NCI-H524 treated with DMSO at 0.1 percent for 48 hours (cell line): ENCODE measurements around the gene TAS2R42.

Experiments
- DNase-seq: peaks from one replicate; lab custom pipeline; 2025; lab: John Stamatoyannopoulos, UW

Gene TAS2R42

GRCh38 chr12:11186837-11187236 is at the start of gene TAS2R42:
Gene TAS2R42, minus strand, starts transcription at chr12:11186937. Its CDS starts 0 bp downstream, at chr12:11186937.
- DNase-seq: no peak

GRCh38 chr12:11233532-11233931 is 46.8 kb upstream of the TAS2R42 start:
- no peak for DNase-seq

DNA sequence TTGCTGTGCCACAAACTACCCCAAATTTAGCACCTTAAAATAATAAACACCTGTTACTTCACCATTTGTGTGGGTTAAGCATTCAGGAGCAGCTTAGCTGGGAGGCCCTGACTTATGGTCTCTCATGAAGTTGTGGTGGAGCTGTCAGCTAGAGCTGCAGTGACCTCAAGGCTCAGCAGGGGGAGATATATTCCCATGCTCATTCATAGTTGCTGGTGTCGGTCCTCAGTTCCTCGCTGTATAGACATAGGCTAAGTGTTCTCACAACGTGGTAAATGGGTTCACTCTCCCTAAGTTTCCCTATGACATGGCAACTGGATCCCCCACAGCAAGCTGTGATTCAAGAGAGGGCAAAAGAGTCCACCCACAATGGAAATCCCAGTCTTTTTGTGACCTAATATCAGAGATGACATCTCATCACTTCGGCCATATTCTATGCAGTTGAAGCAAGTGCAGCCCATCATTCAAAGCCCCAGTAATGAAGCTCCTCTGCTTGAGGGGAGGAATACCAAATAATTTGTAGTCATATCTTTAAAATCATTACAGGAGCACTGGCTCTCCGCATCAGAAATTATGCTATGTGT is 41.7 kb upstream of the TAS2R42 start:
- no peak for DNase-seq

DNA sequence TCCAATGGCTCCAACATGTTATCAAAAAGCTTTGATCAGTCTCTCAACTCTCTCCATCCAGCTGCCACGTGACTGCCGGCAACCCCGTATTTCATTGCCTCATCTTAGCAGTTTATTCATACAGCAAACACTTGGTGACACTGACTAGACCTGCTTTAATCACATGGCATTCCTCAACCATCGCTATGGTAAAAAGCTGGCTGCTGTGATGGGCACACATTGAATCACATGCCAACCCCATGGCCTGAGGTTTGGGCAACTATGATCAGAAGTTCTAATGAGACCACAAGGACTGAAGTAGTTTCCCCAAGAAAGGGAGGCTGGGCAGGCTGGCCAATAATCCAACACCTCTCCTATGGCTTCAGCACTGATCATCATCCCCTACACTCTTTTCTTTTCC is 40.6 kb upstream of the TAS2R42 start:
- no peak for DNase-seq

DNA sequence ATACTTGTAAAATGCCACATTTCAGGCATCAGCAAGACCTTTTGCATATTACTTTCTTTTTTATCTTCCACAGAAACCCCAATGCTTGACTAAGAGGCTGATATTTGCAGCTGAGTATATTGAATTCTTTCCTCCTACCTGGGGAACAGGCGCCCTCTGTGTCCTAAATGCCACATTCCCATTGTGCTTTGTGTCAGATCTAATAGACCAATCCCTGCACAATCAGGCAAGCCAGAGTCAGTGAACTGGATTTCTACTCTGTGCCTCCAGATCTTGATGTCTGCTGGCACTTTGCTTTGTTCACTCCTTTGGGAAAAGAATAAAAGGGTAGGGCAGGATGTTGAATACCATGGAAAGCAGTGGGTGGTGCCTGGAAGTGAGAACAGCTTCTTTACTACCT is 22.4 kb upstream of the TAS2R42 start:
- no peak for DNase-seq

DNA sequence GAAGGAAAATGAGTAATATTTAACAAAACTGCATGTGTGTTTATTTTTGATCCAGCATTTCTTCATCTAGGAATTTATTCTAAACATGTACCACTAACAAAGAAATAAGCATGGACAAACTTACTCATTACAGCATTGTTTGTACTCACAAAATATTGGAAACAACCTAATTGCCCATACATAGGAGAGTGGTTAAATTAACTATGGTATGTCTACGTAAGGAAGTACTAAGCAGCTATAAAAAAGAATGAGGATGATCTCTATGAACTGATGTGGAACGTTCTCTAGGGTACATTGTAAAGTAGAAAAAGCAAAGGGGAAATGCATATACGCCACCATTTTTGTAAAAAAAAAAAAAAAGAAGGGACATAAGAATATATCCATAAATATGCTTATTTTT is 17.4 kb upstream of the TAS2R42 start:
- no peak for DNase-seq

- DNase-seq: no peak
Measured at GRCh38 chr12:11202811-11203210, 16.1 kb upstream of the TAS2R42 start.

GRCh38 chr12:11183011-11183410 is 3.7 kb downstream of the TAS2R42 start:
- no peak for DNase-seq

DNA sequence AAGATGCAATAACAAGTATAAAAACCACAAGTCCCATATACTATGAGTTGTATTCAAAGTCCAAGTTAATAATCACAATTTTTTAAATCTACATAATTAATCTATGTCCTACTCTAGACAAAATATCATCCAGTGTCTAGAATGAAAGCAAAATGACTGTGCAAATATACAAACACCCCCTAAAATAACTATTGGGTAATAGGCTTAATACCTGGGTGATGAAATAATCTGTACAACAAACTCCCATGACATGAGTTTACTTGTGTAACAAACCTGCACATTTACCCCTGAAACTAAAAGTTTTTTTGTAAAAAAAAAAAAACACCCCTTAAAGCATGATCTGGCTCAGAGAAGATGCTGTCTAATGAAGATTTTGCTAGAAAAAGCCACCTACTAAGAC is 4.2 kb downstream of the TAS2R42 start:
- DNase-seq: no peak

- DNase-seq: no peak
Measured at GRCh38 chr12:11178250-11178649, 8.5 kb downstream of the TAS2R42 start.

DNA sequence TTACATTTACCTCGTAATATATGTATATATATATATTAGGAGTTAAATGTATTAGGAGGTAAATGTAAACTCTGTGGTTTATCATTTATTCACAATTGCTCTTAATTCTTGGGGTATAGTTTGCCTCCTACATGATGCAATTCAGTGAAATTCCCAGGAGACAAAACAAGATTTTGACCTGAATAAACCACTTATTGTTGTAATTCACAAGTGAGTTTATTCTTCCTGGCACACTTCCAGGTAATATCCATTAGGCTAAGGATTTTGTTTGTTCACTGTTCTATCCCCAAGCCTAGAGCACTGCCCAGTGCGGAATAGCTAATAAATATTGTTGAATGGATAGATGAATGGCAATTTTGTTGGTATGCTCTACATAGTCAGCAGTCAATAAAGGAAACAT is 12.7 kb downstream of the TAS2R42 start:
- no peak for DNase-seq

DNA sequence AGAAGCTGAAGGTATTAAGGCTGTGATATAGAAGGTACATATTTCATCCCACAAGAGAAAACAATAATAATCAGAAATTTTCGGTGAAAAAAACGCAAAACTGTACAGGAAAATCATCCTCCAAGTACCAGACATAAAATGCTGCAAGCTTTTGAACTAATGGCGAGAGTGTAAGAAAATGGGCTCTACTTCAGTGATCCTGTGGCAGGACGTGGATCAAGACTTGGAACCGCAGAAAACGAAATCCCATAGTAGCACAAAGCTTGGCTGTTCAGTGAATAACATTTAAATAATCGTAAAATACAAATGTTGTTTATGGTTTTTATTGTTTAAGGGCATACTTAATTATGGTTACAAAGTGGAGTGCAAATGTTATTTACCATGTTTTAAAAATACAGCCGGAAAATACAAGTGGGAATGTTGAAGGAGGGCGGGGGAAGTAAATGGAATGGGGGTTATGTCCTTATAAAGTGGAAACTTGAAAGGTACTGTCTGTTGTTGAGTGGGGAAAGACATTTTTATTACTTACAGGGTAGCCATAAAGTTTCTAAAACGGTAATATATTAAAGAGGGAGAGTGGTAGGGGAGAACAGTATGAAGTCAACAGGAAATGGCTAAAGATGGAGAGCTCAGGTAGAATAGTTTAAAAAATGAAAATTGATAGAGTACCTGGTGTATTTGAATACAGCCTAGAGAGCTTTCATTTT is 14.6 kb downstream of the TAS2R42 start:
- no peak for DNase-seq

DNA sequence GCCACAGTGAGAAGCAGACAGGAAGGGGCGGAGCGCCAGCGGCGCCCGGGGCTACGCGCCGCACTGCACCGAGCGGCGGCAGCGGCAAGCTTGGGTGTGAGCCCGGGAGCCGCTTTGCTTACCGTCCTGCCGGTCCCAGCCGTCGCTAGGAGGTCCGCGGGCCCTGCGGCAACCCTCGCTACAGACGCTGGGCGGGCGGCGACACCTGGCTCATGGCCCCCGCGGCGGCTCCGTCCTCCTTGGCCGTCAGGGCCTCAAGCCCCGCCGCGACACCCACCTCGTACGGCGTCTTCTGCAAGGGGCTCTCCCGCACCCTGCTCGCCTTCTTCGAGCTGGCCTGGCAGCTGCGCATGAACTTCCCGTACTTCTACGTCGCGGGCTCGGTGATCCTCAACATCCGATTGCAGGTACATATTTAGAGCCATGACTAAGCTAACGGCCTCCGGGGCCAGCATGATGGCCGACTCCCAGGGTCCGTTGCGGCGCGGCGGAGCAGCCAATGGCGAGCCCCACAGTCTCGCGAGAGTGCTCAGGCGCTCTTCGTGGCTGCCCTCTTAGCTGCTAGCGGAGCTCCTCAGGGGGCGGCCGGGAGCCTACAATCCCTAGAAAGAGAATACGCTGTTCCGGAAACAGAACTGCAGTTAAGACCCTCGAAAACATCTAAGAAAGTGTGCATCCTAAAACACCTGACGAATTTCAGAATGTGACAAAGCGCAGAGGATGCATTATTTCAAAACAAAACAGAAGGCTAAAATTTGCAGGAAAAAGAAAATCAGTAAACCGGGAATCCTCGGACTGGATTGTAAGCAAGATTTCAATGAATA is 15.4 kb downstream of the TAS2R42 start, which contains the start of gene SMIM10L1:
SMIM10L1 (plus strand) TSS at position 50 of the 824 bp plus-strand sequence; CDS start at position 213, 163 bp downstream.
- DNase-seq: peak; percentile 43

DNA sequence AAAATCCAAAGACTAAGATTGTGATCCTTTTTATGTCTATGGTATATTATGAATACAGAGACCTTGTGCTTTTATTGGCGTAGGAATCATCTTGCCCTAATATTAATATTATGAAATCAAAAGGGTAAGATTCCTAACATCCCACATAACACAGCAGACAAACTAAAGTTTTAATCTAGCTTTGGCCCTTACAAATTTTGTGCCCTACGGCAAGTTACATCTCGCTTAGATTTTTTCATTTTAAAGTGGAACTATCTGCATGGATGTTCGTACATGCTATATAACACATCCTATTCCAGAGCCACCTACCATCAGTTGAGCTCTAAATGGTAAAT is 16.0 kb downstream of the TAS2R42 start:
- DNase-seq: no peak

DNA sequence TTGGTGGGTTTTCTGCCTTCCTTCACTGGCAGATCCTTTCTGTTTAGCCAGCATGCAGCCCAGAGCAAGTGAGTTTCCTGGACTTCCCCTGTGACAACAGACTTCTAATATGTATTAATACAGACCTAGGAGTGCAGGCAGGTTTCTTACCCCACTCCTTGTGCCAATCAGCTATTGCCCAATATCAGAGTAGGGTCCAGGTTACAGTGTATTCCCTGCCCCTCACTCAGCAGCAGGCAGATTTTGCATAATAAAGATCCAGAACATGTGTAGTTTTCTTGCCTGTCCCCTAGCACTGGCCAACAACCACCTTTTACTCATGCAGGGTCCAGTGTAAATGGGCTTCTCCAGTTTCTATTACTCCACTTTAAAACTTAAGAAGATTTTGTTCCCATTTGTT is 20.4 kb downstream of the TAS2R42 start:
- no peak for DNase-seq

- no peak for DNase-seq
Measured at GRCh38 chr12:11164384-11164783, 22.4 kb downstream of the TAS2R42 start.

- DNase-seq: no peak
Measured at GRCh38 chr12:11162502-11162901, 24.2 kb downstream of the TAS2R42 start.

GRCh38 chr12:11158885-11159444 is 27.8 kb downstream of the TAS2R42 start:
- no peak for DNase-seq

- no peak for DNase-seq
Measured at GRCh38 chr12:11154400-11154925, 32.3 kb downstream of the TAS2R42 start.

- DNase-seq: no peak
Measured at GRCh38 chr12:11152725-11153124, 34.0 kb downstream of the TAS2R42 start.

GRCh38 chr12:11150832-11151231 is 35.9 kb downstream of the TAS2R42 start:
- DNase-seq: no peak

DNA sequence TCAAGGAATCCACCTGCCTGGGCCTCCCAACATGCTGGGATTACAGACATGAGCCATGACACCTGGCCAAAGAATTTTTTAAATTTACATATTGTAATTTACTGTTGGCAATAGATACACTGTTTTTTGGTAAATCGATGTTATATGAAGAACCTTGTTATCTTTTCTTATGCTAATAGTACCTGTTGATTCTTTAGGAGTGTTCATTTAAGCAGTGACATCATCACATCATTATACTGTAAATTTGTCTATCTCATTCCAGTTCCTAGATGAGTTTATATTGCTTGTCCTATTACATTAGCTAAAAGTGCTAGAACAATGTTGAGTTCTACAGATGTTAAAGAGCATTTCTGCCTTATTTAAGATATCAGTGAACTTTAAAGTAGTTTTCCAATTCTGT is 39.3 kb downstream of the TAS2R42 start:
- no peak for DNase-seq

GRCh38 chr12:11144297-11144696 is 42.4 kb downstream of the TAS2R42 start:
- no peak for DNase-seq
